Measurements from ENCODE around the gene SHISA7.
A peak's percentile ranks its signal among the peaks of the same experiment; 100 is the strongest.

The SHISA7 gene

GRCh38 chr19:55443045-55443823 lies at the start of gene SHISA7:
Gene SHISA7 (minus strand): TSS chr19:55443300. CDS start chr19:55442863, 437 bp downstream.
- DNase-seq (ENCODE audit: low spot score): no peak

- no peak for DNase-seq (ENCODE audit: low spot score)
These were observed 49.4 kb upstream of the SHISA7 start for GRCh38 chr19:55492362-55492944.

DNA sequence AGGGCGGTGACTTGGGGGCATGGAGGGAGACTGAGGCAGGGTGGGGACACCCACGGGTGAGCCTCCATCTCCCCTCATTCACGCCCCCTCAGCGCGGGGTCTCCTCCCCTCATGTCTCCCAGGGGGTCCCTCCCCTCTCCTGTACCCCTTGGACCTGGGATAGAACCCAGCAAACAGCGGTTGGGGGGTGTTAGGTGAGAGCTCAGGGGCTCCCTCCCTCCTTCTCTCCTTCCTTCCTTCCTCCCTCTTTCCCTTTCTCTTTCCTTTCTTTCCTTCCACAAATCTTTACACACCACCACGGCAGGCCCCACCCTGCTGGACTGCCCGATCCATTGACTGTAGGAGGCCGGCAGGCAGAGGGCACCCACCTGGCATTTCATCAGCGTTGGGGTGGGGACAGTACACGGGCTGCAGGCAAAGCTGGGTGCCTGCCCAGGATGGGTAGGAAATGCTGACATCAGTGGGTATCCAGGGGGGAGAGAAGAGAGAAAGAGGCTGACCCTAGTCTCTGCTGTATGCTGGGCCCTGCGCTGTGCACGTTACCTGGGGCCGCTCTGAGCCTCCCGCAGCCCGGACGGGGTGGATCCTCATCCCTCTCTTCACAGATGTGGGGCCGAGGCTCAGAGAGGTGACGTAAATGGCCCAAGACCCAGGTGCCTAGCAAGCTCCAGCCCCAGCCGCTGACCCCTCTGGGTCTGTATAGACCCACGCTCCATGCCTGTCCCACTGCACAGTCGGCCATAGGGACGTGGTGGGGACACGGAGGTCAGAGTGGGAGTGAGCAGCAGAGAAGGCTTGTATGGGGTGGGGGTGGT lies 48.7 kb upstream of the SHISA7 start:
- no peak for DNase-seq (ENCODE audit: low spot score)

- DNase-seq (ENCODE audit: low spot score): no peak
These were observed 47.7 kb upstream of the SHISA7 start for GRCh38 chr19:55490478-55491432.

- DNase-seq (ENCODE audit: low spot score): no peak
These were observed 46.8 kb upstream of the SHISA7 start for GRCh38 chr19:55489711-55490477.

- no peak for DNase-seq (ENCODE audit: low spot score)
These were observed 46.0 kb upstream of the SHISA7 start for GRCh38 chr19:55488986-55489710.

- no peak for DNase-seq (ENCODE audit: low spot score)
These were observed 45.0 kb upstream of the SHISA7 start, which contains the start of gene SSC5D for GRCh38 chr19:55487924-55488687. Gene SSC5D (plus strand): TSS chr19:55488436. CDS start chr19:55488590, 154 bp downstream.

GRCh38 chr19:55486971-55487923 lies 44.1 kb upstream of the SHISA7 start:
- DNase-seq (ENCODE audit: low spot score): no peak

- no peak for DNase-seq (ENCODE audit: low spot score)
These were observed 43.2 kb upstream of the SHISA7 start for GRCh38 chr19:55486043-55486970.

- DNase-seq (ENCODE audit: low spot score): no peak
These were observed 42.4 kb upstream of the SHISA7 start for GRCh38 chr19:55485439-55486011.

GRCh38 chr19:55484593-55485438 lies 41.7 kb upstream of the SHISA7 start, which contains the start of gene NAT14:
Gene NAT14 (plus strand): TSS chr19:55485188. CDS start chr19:55485709, 521 bp downstream.
- DNase-seq (ENCODE audit: low spot score): peak; percentile 48

GRCh38 chr19:55483706-55484592 lies 40.8 kb upstream of the SHISA7 start:
- DNase-seq (ENCODE audit: low spot score): no peak

GRCh38 chr19:55482967-55483705 lies 40.0 kb upstream of the SHISA7 start:
- DNase-seq (ENCODE audit: low spot score): no peak
